HPDE6-E6E7 (cell line): Measurements from ENCODE around the gene MLC1.

Experiments
- DNase-seq: peaks from one replicate; pipeline ENCODE4 v3.0.0; 2011; ENCODE audit warnings: missing footprints; ENCODE audit errors: extremely low spot score

MLC1 gene

DNA sequence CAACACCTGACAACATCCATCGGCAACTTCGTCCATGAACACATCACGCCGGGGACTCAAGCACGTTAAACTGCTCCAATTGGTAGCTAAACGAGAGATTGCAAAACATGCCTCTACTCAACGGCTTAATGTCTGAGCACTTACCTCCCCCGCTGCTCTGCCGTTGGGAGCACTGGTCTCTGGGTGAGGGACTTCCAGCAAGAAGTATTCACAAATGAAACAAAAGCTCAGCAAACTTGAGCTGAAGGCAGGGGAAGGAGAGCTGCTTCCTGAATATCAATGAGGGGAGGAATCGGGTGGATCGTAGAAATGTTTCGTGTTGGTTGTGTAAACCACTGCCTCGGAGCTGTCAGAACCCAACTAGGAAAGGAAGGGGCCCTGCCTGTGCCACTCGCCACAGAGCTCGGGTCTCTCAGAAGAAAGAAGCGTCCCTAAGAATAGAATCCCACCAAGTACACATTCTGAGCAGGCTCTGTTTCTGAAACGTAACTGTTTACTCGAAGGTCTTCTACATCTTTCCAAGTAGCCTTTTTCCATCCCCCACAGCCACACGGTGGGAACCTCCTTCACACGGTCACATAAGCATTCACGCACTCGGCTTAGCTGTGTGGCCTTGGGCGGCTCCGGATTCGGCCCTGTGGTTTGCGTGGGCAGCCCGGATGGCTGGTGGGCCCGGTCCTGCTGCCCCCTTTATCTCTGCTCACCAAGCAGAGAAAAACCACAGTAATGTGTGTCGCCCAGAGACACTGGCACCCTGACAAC lies at the start of gene MLC1:
Gene MLC1, minus strand, starts transcription at position 216 of the 762 bp plus-strand sequence. CDS start 524 bp downstream, outside the sequence.
- no peak for DNase-seq

GRCh38 chr22:50134481-50134880 lies 49.3 kb upstream of the MLC1 start:
- DNase-seq: no peak

DNA sequence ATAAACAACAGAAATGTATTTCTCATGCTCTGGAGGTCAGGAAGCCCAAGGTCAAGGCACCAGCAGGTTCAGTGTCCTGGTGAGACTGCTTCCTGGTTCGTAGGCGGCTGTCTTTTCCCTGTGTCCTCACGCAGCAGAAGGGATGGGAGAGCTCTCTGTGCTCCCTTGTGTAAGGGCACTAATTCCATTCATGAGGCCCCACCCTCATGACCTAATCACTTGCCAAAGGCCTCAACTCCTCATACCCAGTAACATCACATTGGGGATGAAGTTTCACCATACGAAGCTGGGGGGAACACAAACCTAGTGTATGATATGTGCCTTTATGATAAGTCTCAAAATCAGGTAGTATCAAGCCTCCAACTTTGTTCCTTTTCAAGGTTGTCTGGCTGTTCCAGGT lies 46.7 kb upstream of the MLC1 start:
- no peak for DNase-seq

DNA sequence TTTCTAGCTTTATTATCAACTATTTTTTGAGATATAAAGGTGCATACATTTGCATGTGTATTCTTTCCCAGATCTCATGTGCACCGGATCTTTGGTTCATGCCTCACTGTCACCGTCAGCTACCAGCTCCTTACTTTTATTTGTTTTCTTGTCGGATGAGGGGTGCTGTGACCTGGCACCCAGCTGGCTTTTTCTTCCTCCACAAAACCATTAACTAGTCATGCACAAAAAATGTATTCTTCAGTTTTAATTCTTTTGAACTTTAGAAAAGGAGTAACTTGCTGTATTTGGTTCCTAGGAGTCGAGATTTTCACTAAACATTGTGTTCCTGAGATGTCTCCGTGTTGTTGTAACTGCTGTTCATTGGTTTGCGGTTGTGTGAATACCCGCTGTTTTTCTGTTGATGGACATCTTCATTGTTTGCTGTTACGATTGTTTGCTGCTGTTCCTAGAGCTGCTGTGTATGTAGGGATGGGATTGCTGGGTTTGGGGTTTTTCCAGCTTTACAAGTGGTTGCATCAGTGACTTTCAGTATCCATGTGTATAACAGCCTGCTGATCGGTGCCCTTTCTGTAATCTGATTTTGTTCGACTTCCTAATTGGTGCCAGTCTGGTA lies 44.0 kb upstream of the MLC1 start:
- no peak for DNase-seq

- no peak for DNase-seq
These were observed 39.8 kb upstream of the MLC1 start for GRCh38 chr22:50125029-50125428.

DNA sequence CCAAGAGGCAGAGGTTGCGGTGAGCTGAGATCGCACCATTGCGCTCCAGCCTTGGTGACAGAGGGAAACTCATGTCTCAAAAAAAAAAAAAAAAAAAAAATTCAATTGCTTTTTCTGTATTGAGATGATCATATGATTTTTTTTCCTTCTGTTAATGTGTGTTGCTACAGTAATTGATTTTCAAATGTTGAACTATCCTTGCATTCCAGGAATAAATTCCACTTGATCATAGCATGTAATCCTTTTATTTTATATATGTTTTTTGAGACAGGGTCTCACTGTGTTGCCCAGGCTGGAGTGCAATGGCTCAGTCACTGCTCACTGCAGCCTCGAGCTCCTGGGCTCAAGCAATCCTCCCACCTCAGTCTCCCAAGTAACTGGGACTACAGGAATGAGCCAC lies 37.9 kb upstream of the MLC1 start:
- DNase-seq: no peak

DNA sequence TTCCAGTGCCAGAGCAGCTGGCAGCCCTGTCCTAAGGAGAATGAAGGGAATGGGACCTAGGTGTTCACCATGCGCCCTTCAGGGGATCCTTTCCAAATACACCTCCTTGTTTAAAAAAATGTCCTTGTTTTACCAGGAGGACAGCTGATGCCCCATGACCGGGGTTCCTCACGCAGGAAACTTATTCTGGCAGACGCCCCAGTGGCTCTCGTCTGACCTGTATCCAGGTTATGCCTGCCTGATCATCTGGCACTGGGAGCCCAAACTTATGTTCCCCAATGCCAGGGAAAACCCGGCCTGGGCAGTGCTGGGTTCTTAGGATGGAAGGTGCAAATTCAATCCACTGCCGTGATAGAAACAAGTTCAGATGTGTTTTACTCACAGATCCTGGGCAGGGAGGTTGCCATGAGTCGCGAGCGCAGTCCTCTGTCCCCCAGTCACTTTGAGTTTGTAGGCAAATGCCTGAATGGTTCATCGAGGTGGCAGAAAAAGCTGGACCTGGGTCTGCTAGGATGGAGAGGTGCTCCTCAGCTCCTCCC lies 36.0 kb upstream of the MLC1 start:
- DNase-seq: no peak

GRCh38 chr22:50119768-50120251 lies 34.6 kb upstream of the MLC1 start:
- no peak for DNase-seq

DNA sequence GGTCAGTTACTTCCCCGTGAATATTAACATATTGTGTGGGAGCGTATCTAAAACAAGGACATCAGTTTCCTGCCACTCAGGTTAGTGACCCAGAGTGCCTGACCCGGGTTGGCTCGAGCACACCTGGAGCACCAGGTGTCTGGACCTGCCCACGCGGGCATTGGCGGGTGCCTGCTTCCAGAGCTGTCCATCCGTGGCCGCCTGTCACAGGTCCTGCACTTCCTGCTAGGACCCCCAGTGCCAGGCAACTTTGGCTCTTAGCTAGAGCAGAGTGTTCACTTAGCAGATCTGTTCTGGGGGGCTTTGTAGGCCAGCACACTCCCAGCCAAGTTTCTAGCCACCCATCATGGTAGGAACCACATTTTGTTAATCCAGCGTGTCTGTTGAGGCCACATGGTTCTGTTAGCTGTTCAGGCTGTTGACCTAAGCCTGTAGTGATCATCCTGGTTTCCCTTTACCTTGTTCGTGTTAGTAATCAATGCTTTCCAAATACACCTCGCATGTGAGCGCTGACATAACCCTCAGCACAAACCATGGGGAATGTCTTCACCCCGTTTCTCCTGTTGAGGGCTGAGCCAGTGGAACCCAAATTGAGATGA lies 34.0 kb upstream of the MLC1 start:
- DNase-seq: no peak

DNA sequence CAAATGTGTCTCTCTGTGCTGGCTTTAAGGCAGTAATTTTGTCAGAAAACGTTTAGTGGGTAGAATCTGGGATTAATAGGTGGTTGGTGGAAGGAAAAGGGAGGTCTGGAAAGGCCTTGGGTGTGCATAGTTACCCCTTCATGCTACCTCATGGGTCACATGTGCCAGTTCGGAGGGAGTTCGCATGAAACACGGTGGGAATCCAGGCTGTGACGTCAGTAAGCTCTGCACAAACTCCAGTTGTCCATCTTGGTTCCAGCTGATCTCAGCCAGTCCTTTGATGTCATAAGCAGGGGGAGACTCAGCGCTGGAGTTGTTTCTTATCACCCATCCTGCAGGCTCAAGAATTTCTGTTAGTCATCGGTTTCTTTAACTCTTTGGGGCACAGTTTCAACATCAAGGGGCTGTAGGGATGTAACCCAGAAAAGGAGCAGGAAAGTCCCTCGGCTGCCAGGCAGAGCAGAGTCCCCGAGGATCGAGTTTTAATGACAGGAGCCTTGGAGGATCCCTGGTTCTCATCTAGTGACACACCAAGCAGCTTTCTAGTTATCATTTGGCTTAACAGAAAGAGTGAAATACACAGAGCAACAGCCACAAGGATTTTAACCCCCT lies 33.4 kb upstream of the MLC1 start:
- DNase-seq: no peak

GRCh38 chr22:50118129-50118528 lies 32.9 kb upstream of the MLC1 start:
- DNase-seq: no peak

DNA sequence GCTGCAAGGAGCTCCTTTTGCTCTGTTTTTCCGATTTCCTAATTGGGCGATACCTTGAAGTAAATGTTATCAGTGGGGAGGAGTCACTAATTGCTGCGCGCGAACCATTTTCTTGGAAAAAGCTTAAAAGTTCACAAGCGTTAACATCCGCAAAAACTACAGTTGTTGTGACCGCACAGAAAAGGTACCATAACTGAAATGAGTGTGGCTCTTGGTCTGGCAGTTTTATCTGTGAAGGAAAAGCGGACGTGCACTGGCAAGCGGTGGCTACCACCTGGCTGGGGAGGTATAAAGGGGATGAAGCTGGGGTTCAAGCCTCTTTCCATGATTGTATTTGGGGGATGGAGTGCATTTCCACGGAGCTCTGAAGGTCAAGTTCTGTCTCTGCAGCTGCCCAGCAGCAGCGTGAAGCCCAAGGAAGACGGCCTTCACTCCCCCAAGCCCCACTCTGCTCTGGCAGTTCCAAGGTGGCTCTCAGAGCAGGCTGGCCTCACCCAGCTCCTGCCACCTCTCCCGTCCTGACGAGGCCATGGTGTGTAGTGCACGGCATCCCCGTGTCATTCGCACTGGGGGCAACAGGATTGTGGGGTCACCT lies 32.0 kb upstream of the MLC1 start:
- DNase-seq: no peak

DNA sequence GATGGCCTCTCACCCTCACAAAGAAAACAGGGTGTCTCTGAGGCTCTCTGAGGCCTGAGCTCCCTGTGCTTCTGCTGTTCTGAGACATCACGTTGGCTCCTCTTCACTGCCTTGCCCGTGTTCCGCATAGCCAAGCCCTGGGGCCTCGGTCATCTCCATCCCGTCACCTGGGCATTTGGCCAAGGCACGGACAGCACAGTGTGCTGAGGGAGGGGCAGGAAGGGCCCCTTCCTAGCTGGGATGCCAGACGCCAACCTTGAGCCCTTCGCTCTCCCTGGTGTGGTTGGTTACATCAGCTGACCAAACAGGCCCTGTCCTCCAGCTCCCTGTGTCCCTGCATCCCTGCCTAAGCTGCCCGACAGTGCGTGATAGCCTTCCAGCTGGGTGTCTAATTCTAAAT lies 30.5 kb upstream of the MLC1 start:
- DNase-seq: no peak

DNA sequence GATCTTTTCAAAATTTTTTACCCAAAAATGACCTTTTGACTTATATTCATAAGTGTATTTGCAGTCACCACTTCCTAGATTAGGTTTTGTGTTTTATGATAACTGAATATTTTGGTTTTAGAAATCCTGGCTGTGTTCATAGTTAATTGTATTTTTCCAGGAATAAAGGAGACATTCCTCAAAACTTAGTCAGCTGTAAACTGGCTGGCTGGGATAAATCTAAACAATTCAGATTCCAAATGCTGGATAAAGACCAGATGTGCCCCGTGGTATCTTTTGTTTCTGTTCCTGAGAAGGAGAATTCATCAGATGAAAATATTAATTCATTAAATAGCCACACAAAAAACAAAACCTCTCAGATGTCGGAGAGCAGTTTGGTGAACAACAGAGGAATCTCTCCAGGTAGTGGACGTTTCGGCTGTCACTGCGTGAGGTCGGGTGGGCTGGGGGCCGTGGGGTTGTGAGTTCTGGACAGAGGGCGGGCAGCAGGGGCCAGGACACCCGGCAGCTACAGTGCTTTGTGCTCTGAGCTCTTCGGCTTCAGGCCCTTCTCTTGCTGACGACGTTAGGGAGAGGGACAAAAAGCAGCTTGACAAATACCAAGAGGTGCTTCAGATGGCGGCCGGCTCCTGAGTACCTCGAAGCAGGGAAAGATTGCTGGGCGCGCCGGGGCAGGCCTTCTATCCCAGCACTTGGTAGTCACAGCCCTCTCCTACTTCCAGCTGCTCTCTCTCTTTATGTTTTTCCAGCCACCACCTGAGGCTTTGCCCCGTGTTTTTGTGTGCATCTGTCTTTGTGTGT lies 29.2 kb upstream of the MLC1 start:
- DNase-seq: no peak

GRCh38 chr22:50112151-50113118 lies 27.2 kb upstream of the MLC1 start:
- no peak for DNase-seq

DNA sequence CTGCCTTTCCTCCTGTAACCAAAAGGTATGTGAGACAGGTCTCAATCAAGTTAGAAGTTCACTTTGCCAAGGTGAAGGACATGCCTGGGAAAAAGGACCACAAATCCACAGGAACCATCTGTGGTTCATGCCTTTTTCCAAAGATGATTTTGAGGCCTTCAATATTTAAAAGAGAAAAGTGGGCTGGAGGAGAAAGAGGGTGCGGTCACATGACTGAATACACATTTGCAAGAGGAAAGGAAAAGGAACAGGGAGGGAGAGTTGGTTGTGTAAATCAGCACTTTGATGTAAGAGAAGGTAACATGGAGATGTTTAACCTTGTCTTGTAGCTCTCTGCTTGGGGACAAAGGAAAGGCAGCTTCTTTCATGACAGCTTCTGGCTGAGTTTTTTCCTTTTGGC lies 25.8 kb upstream of the MLC1 start:
- no peak for DNase-seq

- DNase-seq: no peak
These were observed 22.3 kb upstream of the MLC1 start for GRCh38 chr22:50107529-50107928.

DNA sequence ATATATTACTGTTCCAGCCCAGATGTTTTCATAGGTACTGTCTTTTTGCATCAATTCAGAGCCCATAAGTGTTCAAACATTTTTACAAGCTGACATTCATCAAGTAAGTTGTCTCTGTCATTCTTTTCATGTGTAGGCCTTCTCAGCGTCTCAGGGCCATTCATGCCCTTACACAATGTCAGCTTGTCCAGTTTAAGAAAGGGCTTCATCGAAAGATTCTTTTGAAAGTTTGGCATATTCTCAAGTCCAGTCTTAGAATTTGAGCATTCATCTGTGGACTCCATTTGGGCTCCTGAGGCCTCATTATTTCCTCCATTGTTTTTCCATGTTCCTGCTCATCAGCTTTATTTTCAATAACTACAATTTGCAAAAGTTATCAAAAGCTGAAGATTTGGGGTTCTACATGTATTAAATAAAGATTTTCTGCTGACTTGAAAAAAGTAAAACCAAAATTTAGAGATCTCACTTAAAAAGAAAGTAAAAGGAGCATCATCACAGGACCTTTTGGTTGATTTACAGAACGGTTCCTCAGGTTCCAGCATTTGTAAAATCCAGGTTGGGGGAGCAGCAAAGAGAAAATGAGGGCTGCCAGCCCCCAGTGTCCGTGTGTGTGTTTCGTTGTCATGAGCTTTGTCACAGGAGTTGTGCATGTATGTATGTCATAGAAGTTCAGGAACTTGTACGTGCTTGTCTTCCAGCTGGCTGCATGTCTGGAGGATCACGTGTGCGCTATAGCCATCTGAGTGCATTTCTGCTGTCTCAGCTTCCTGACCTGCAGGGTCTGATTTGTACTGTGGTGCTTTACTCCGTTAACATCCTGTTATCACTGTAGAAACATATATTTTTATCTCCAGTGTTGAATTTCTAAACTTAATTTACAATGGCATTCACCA lies 20.2 kb upstream of the MLC1 start:
- DNase-seq: peak; percentile 50

- DNase-seq: no peak
These were observed 18.9 kb upstream of the MLC1 start for GRCh38 chr22:50104141-50104544.
